NK-92 treated with Interleukin-12 subunit alpha and Interleukin-12 subunit beta, amount 100 ng/mL, for 24 hours (cell line): Measurements from ENCODE around the gene HOXA3.
A peak's percentile ranks its signal among the peaks of the same experiment; 100 is the strongest.

Experiments used
- DNase-seq: peaks from one replicate; lab custom pipeline; 2025; lab: John Stamatoyannopoulos, UW

The HOXA3 gene

GRCh38 chr7:27143023-27143949, 9.1 kb downstream of the HOXA3 start, which contains the start of gene HOXA5:
Gene HOXA5, minus strand, starts transcription at chr7:27143681. Its CDS starts 74 bp downstream, at chr7:27143607.
- DNase-seq: no peak

- DNase-seq: no peak
Observed at GRCh38 chr7:27142580-27143022, 9.8 kb downstream of the HOXA3 start.

GRCh38 chr7:27141923-27142579, 10.3 kb downstream of the HOXA3 start:
- no peak for DNase-seq

- DNase-seq: no peak
Observed at GRCh38 chr7:27141137-27141922, 11.1 kb downstream of the HOXA3 start.

GRCh38 chr7:27140126-27140857, 12.1 kb downstream of the HOXA3 start:
- DNase-seq: no peak

GRCh38 chr7:27139334-27140125, 12.9 kb downstream of the HOXA3 start:
- DNase-seq: no peak

GRCh38 chr7:27138985-27139333, 13.4 kb downstream of the HOXA3 start:
- DNase-seq: no peak

- DNase-seq: no peak
Observed at GRCh38 chr7:27138472-27138871, 13.9 kb downstream of the HOXA3 start.

GRCh38 chr7:27137640-27138315, 14.6 kb downstream of the HOXA3 start:
- no peak for DNase-seq

GRCh38 chr7:27134392-27134791, 18.0 kb downstream of the HOXA3 start:
- no peak for DNase-seq

GRCh38 chr7:27133409-27134231, 18.8 kb downstream of the HOXA3 start:
- DNase-seq: no peak

- no peak for DNase-seq
Observed at GRCh38 chr7:27132978-27133377, 19.4 kb downstream of the HOXA3 start.

- no peak for DNase-seq
Observed at GRCh38 chr7:27132214-27132613, 20.2 kb downstream of the HOXA3 start.

GRCh38 chr7:27131390-27131819, 21.0 kb downstream of the HOXA3 start:
- DNase-seq: no peak

- DNase-seq: peak; percentile 78
Observed at GRCh38 chr7:27130540-27131389, 21.6 kb downstream of the HOXA3 start, which contains the start of gene HOXA4. Gene HOXA4, minus strand, starts transcription at chr7:27130757. Its CDS starts 24 bp downstream, at chr7:27130733.

GRCh38 chr7:27129729-27130539, 22.4 kb downstream of the HOXA3 start:
- DNase-seq: no peak
